LNCaP clone FGC (cell line): ENCODE data around the gene PCDHGA8.
"Not testable (repeated sequence)": the region's sequence is repeated elsewhere in the genome, so short reads cannot be mapped to it uniquely, and the experiment has no call there.

ENCODE experiments used
- DNase-seq: peaks from one replicate; pipeline ENCODE4 v3.0.0-alpha.2; 2011; ENCODE audit warnings: low read depth
- H3K4me3 ChIP-seq: 2 replicates; pipeline ENCODE4 v1.5.1; 2011; ENCODE audit warnings: mild to moderate bottlenecking, low read depth, low read length, control low read depth
- TF ChIP-seq, protein P1 (sequence below): IDR thresholded peaks from 2 replicates; pipeline ENCODE4 v1.5.1; 2012; ENCODE audit warnings: mild to moderate bottlenecking; ENCODE audit not compliant: control insufficient read depth, insufficient read depth; ENCODE audit errors: extremely low read depth

PCDHGA8 gene

GRCh38 chr5:141409598-141410306 lies 17.3 kb downstream of the PCDHGA8 start:
- H3K4me3 ChIP-seq, result no peak overlapping the region
- TF ChIP-seq, protein P1, sequence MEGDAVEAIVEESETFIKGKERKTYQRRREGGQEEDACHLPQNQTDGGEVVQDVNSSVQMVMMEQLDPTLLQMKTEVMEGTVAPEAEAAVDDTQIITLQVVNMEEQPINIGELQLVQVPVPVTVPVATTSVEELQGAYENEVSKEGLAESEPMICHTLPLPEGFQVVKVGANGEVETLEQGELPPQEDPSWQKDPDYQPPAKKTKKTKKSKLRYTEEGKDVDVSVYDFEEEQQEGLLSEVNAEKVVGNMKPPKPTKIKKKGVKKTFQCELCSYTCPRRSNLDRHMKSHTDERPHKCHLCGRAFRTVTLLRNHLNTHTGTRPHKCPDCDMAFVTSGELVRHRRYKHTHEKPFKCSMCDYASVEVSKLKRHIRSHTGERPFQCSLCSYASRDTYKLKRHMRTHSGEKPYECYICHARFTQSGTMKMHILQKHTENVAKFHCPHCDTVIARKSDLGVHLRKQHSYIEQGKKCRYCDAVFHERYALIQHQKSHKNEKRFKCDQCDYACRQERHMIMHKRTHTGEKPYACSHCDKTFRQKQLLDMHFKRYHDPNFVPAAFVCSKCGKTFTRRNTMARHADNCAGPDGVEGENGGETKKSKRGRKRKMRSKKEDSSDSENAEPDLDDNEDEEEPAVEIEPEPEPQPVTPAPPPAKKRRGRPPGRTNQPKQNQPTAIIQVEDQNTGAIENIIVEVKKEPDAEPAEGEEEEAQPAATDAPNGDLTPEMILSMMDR, result no peak

DNA sequence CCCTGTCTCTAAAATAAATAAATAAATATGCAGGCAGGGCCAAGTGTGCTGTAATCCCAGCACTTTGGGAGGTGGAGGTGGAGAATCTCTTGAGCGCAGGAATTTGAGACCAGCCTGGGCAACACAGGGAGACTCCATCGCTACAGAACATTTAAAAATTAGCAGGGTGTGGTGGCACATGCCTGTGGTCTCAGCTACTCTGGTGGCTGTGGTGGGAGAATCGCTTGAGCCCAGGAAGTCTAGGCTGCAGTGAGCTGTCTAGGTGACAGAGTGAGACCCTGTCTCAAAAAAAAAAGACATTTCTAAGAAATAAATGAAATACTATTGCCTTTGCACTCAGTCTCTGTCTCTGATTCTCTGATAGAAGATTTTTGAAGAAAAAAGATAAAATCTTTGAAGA lies 19.1 kb downstream of the PCDHGA8 start:
- DNase-seq, result no peak
- TF ChIP-seq, protein P1, result no peak

More at GRCh38 chr5:141409598-141410306, 17.3 kb downstream of the PCDHGA8 start:
- DNase-seq, result no peak

DNA sequence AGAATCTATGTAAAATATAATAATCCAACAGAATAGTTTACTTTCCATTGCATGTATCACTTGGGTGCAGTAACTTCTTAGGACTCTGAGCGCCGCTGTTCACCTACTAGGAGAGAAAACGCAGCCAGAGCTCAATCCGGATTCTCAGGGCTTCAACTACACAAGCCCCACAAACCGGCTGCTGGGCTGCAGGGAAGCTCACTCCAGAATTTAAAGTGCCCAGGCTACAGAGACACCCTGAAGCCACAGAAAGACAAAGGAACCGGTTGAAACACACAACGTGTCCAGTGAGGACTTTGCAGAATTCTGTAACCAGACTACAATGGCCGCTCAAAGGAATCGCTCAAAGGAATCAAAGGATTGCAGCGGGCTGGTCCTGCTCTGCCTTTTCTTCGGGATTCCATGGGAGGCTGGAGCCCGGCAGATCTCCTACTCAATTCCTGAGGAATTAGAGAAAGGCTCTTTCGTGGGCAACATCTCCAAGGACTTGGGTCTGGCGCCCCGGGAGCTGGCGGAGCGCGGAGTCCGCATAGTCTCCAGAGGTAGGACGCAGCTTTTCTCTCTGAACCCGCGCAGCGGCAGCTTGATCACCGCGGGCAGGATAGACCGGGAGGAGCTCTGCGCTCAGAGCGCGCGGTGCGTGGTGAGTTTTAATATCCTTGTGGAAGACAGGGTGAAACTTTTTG lies 20.6 kb downstream of the PCDHGA8 start, which contains the start of gene PCDHGA10:
Gene PCDHGA10 (plus strand): TSS at position 134 of the 686 bp plus-strand sequence. CDS start 189 bp downstream, at position 323.
- peak; percentile 30 for DNase-seq
- H3K4me3 ChIP-seq, result peak within 1 kb of the TSS; percentile 67
- TF ChIP-seq, protein P1, result peak; percentile 69

More for the DNA sequence above, 19.1 kb downstream of the PCDHGA8 start:
- H3K4me3 ChIP-seq, result no peak overlapping the region

- TF ChIP-seq, protein P1, result no peak
- H3K4me3 ChIP-seq, result peak overlapping the region; percentile 67
- DNase-seq, result no peak
Measured at GRCh38 chr5:141413540-141414069, 21.2 kb downstream of the PCDHGA8 start.

- not testable (repeated sequence) for DNase-seq, H3K4me3 ChIP-seq
Measured at GRCh38 chr5:141414548-141415274, 22.3 kb downstream of the PCDHGA8 start.

DNA sequence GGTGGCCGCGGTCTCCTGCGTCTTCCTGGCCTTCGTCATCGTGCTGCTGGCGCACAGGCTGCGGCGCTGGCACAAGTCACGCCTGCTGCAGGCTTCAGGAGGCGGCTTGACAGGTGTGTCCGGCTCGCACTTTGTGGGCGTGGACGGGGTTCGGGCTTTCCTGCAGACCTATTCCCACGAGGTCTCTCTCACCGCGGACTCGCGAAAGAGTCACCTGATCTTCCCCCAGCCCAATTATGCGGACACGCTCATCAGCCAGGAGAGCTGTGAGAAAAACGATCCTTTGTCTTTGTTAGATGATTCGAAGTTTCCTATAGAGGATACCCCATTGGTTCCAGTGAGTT lies 22.8 kb downstream of the PCDHGA8 start:
- DNase-seq, H3K4me3 ChIP-seq: not testable (repeated sequence)

DNA sequence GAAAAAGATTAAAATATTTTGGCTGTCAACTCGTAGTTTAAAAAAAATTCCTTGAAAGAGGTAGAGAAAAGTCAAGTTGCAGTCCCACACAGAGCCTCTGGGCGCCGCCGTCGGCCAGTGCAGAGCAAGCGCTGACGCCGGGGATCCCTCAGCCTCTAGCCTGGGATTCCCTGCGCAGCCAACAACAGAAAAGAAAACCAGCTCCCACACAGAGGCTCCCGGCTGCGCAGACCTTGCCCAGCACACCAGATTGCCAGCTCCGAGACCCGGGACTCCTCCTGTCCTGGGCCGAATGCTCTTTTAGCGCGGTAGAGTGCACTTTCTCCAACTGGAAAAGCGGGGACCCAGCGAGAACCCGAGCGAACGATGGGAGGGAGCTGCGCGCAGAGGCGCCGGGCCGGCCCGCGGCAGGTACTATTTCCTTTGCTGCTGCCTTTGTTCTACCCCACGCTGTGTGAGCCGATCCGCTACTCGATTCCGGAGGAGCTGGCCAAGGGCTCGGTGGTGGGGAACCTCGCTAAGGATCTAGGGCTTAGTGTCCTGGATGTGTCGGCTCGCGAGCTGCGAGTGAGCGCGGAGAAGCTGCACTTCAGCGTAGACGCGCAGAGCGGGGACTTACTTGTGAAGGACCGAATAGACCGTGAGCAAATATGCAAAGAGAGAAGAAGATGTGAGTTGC lies 25.2 kb downstream of the PCDHGA8 start, which contains the start of gene PCDHGB7:
Gene PCDHGB7 (plus strand): TSS at position 184 of the 679 bp plus-strand sequence. CDS start 183 bp downstream, at position 367.
- TF ChIP-seq, protein P1, result 0 out of 2 replicates have a peak, but pooled peaks have one; percentile 22
- not testable (repeated sequence) for H3K4me3 ChIP-seq, DNase-seq
